Measurements from ENCODE around the gene SNAPC4.
"Not testable (repeated sequence)": the region's sequence is repeated elsewhere in the genome, so short reads cannot be mapped to it uniquely, and the experiment has no call there.

The SNAPC4 gene

GRCh38 chr9:136358016-136358415 is 42.0 kb downstream of the SNAPC4 start:
- Histone ChIP-seq H3K4me1 (ENCODE audit: control insufficient read depth in 1 of 2, insufficient read depth in 2 of 2, low read length in 2 of 2) (peaks cover 0 to 43% of the 10 kb centered on the region in 2 donors), H3K4me3 (ENCODE audit: low read depth in 1 of 2, low read length in 2 of 2) (no peak overlapping the region), H3K27me3 (ENCODE audit: low read depth, low read length) (no peaks in the 10 kb centered on the region), H3K9me3 (ENCODE audit: control insufficient read depth in 1 of 2, low read length in 2 of 2) (no peaks in the 10 kb centered on the region), H3K36me3 (ENCODE audit: control insufficient read depth in 1 of 2, insufficient read depth in 2 of 2, low read length in 2 of 2) (peaks cover 0 to 20% of the 10 kb centered on the region in 2 donors), H3K27ac (ENCODE audit: low read length) (no peak overlapping the region)

DNA sequence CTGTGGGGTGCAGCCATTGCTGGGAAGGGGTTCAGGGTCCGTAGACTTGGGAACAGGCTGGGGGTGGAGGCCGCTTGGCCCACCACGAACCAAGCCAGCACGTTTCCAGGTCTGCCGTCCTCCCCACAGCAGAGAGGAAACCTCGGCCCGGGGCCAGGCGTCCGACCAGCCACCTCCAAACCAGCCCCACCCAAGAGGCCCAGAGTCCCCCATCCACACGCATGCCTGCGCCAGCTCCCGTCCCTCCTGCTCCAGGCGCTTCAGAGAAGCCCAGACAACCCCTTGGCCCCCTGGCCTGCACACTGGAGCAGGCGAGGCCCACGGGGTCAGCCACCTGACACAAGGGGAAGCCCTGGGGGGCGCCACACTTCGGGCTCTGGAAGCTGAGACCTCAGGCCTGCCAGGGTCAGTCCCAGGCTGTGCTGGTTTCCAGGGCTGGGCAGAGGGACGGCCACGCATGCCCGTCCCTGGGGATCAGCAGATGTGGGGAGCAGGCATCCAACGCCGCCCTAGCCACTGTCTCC is 42.7 kb downstream of the SNAPC4 start:
- H3K36me3 ChIP-seq (ENCODE audit: control insufficient read depth in 1 of 2, insufficient read depth in 2 of 2, low read length in 2 of 2): peaks cover 0 to 20% of the 10 kb centered on the region in 2 donors
- no peaks in the 10 kb centered on the region for H3K9me3 ChIP-seq (ENCODE audit: control insufficient read depth in 1 of 2, low read length in 2 of 2)
- H3K27me3 ChIP-seq (ENCODE audit: low read depth, low read length): no peaks in the 10 kb centered on the region
- H3K4me3 ChIP-seq (ENCODE audit: low read depth in 1 of 2, low read length in 2 of 2): no peak overlapping the region
- H3K27ac ChIP-seq (ENCODE audit: low read length): no peak overlapping the region
- peaks cover 0 to 36% of the 10 kb centered on the region in 2 donors for H3K4me1 ChIP-seq (ENCODE audit: control insufficient read depth in 1 of 2, insufficient read depth in 2 of 2, low read length in 2 of 2)

DNA sequence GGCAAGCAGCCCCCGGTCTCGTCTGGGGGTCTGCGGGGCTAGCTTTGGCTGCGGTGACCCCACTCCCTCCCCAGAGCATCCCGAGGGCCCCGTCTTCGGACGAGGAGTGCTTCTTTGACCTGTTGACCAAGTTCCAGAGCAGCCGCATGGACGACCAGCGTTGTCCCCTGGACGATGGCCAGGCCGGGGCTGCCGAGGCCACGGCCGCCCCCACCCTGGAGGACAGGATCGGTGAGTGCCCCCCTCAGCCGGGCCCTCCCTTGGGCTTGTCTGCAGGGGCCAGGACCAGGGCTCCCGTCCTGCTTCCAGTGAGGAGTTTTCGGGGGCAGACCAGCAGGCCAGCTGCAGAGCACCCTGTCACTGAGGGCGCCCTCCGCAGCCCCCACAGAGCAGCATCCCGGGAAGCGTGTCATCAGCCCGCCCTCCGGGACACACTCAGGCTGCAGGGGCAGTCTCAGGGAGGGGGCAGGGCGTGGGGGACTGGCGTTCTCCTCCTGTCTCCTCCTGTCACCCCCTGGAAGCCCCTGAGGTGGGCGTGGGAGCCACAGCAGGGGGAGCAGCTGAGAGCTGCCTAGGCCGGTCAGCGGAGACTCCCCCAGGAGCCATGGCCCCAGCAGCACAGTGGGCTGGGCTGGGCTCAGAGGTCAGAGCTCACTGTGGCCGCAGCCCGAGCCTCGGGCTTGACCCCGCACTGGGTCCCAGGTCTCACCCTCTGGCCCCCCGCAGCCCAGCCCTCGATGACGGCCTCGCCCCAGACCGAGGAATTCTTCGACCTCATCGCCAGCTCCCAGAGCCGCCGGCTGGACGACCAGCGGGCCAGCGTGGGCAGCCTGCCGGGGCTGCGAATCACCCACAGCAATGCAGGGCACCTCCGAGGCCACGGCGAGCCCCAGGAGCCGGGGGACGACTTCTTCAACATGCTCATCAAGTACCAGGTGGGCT is 44.1 kb downstream of the SNAPC4 start:
- H3K36me3 ChIP-seq (ENCODE audit: control insufficient read depth in 1 of 2, insufficient read depth in 2 of 2, low read length in 2 of 2): peaks cover 0 to 20% of the 10 kb centered on the region in 2 donors
- H3K4me3 ChIP-seq (ENCODE audit: low read depth in 1 of 2, low read length in 2 of 2): no peak overlapping the region

DNA sequence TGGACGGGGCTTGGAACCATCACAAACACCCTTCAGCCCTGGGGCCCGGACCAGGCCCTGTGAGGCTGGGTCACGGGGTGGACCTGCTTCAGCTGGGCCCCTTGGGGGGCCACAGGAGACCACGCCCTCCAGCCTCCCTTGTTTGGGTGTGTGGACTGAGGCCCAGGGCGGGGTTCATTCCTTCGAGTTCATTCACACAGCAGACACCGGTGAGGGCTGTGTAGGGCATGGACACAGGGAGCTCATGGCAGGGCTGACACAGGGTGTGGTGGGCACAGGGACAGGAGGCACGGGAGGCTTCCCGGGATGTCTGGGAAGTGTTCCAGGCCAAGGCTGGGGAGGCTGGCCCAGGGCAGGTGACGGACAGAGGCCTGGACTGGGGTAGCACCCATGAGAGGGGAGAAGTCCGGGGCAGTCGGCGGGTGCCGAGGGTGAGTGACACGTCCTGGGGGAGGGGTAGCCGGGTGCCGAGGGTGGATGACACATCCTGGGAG is 45.3 kb downstream of the SNAPC4 start:
- Histone ChIP-seq H3K4me1 (ENCODE audit: control insufficient read depth in 1 of 2, insufficient read depth in 2 of 2, low read length in 2 of 2) (peaks cover 0 to 18% of the 10 kb centered on the region in 2 donors), H3K9me3 (ENCODE audit: control insufficient read depth in 1 of 2, low read length in 2 of 2) (no peaks in the 10 kb centered on the region), H3K27me3 (ENCODE audit: low read depth, low read length) (no peaks in the 10 kb centered on the region), H3K27ac (ENCODE audit: low read length) (no peak overlapping the region), H3K4me3 (ENCODE audit: low read depth in 1 of 2, low read length in 2 of 2) (no peak overlapping the region), H3K36me3 (ENCODE audit: control insufficient read depth in 1 of 2, insufficient read depth in 2 of 2, low read length in 2 of 2) (peaks cover 0 to 20% of the 10 kb centered on the region in 2 donors)

More for the DNA sequence above, 44.1 kb downstream of the SNAPC4 start:
- H3K4me1 ChIP-seq (ENCODE audit: control insufficient read depth in 1 of 2, insufficient read depth in 2 of 2, low read length in 2 of 2): peaks cover 0 to 23% of the 10 kb centered on the region in 2 donors
- H3K9me3 ChIP-seq (ENCODE audit: control insufficient read depth in 1 of 2, low read length in 2 of 2): no peaks in the 10 kb centered on the region
- H3K27me3 ChIP-seq (ENCODE audit: low read depth, low read length): no peaks in the 10 kb centered on the region
- H3K27ac ChIP-seq (ENCODE audit: low read length): no peak overlapping the region

GRCh38 chr9:136353757-136354488 is 46.0 kb downstream of the SNAPC4 start:
- H3K36me3 ChIP-seq (ENCODE audit: control insufficient read depth in 1 of 2, insufficient read depth in 2 of 2, low read length in 2 of 2): peaks cover 0 to 25% of the 10 kb centered on the region in 2 donors
- H3K27me3 ChIP-seq (ENCODE audit: low read depth, low read length): no peaks in the 10 kb centered on the region
- H3K4me3 ChIP-seq (ENCODE audit: low read depth in 1 of 2, low read length in 2 of 2): no peak overlapping the region
- no peaks in the 10 kb centered on the region for H3K9me3 ChIP-seq (ENCODE audit: control insufficient read depth in 1 of 2, low read length in 2 of 2)
- peaks cover 0 to 18% of the 10 kb centered on the region in 2 donors for H3K4me1 ChIP-seq (ENCODE audit: control insufficient read depth in 1 of 2, insufficient read depth in 2 of 2, low read length in 2 of 2)
- no peak overlapping the region for H3K27ac ChIP-seq (ENCODE audit: low read length)

DNA sequence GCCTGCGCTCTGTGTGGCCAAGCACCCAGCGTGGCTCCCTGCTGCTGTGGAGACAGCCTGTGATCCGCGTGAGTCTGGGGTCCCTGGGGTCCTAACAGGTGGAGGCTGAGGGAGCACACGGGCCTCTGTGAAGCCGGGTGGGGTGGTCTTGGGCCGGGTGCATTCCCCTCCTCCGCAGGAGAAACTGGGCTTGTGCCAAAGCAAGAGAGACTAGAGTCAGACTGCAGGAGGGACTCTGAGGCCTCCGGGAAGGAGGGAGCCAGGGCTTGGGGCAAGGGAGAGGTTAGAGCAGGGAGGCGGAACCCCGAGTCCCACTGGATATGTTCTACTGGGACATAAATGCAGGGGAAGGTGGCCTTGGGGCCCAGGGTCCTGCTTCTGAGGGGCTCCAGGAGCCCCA is 46.9 kb downstream of the SNAPC4 start:
- no peak overlapping the region for H3K4me3 ChIP-seq (ENCODE audit: low read depth in 1 of 2, low read length in 2 of 2)
- H3K4me1 ChIP-seq (ENCODE audit: control insufficient read depth in 1 of 2, insufficient read depth in 2 of 2, low read length in 2 of 2): peaks cover 0 to 18% of the 10 kb centered on the region in 2 donors
- H3K27ac ChIP-seq (ENCODE audit: low read length): no peak overlapping the region
- H3K36me3 ChIP-seq (ENCODE audit: control insufficient read depth in 1 of 2, insufficient read depth in 2 of 2, low read length in 2 of 2): peaks cover 0 to 28% of the 10 kb centered on the region in 2 donors
- no peaks in the 10 kb centered on the region for H3K9me3 ChIP-seq (ENCODE audit: control insufficient read depth in 1 of 2, low read length in 2 of 2)
- no peaks in the 10 kb centered on the region for H3K27me3 ChIP-seq (ENCODE audit: low read depth, low read length)

DNA sequence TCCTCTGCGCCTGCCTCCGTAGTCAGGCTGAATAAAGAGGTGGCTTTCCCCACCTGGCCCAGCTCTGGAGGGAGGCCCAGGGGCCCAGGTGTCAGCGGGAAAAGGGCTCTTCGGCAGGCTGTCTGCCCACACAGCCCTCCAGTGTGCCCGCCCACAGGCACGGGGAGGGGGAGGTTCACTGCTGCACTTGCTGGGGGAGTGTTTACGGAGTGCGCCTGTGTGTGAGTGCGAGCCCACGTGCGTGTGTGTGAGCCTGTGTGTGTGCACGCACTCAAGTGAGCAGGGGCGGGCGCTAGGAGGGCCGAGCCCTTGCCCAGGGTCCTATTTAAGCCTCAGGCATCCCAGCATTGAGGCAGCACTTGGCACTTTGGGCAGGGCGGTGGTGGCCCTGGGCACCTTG is 47.3 kb downstream of the SNAPC4 start:
- Histone ChIP-seq H3K27ac (ENCODE audit: low read length) (no peak overlapping the region), H3K36me3 (ENCODE audit: control insufficient read depth in 1 of 2, insufficient read depth in 2 of 2, low read length in 2 of 2) (peaks cover 0 to 25% of the 10 kb centered on the region in 2 donors), H3K9me3 (ENCODE audit: control insufficient read depth in 1 of 2, low read length in 2 of 2) (no peaks in the 10 kb centered on the region), H3K4me3 (ENCODE audit: low read depth in 1 of 2, low read length in 2 of 2) (no peak overlapping the region), H3K4me1 (ENCODE audit: control insufficient read depth in 1 of 2, insufficient read depth in 2 of 2, low read length in 2 of 2) (peaks cover 0 to 18% of the 10 kb centered on the region in 2 donors), H3K27me3 (ENCODE audit: low read depth, low read length) (no peaks in the 10 kb centered on the region)

- not testable (repeated sequence) for H3K4me3 ChIP-seq (ENCODE audit: low read depth in 1 of 2, low read length in 2 of 2)
- H3K4me1 ChIP-seq (ENCODE audit: control insufficient read depth in 1 of 2, insufficient read depth in 2 of 2, low read length in 2 of 2): peaks cover 0 to 18% of the 10 kb centered on the region in 2 donors
Measured at GRCh38 chr9:136351868-136352267, 48.1 kb downstream of the SNAPC4 start.

GRCh38 chr9:136351252-136351800 is 48.6 kb downstream of the SNAPC4 start:
- Histone ChIP-seq H3K27ac (ENCODE audit: low read length) (no peak overlapping the region), H3K9me3 (ENCODE audit: control insufficient read depth in 1 of 2, low read length in 2 of 2) (no peaks in the 10 kb centered on the region), H3K4me1 (ENCODE audit: control insufficient read depth in 1 of 2, insufficient read depth in 2 of 2, low read length in 2 of 2) (peaks cover 0 to 21% of the 10 kb centered on the region in 2 donors), H3K4me3 (ENCODE audit: low read depth in 1 of 2, low read length in 2 of 2) (no peak overlapping the region), H3K27me3 (ENCODE audit: low read depth, low read length) (no peaks in the 10 kb centered on the region), H3K36me3 (ENCODE audit: control insufficient read depth in 1 of 2, insufficient read depth in 2 of 2, low read length in 2 of 2) (peaks cover 0 to 13% of the 10 kb centered on the region in 2 donors)

More at GRCh38 chr9:136351868-136352267, 48.1 kb downstream of the SNAPC4 start:
- not testable (repeated sequence) for H3K27ac ChIP-seq (ENCODE audit: low read length); H3K27me3 ChIP-seq (ENCODE audit: low read depth, low read length); H3K9me3 ChIP-seq (ENCODE audit: control insufficient read depth in 1 of 2, low read length in 2 of 2)
- peaks cover 0 to 17% of the 10 kb centered on the region in 2 donors for H3K36me3 ChIP-seq (ENCODE audit: control insufficient read depth in 1 of 2, insufficient read depth in 2 of 2, low read length in 2 of 2)

All from muscle layer of duodenum (tissue), 2 donors.